Peyer's patch (tissue), 4 donors: ENCODE measurements around the gene CGNL1.

Experiments used
- CTCF ChIP-seq, 6 experiments: fragments of 450-650 bp in 4 of 6; fragments of 200-600 bp in 2 of 6; sonication (generic) in 1 of 6; IDR thresholded peaks; one replicate each; pipeline ENCODE4 v1.5.1; 2017 to 2019; ENCODE audit warnings: antibody characterized with exemption in 6 of 6, mild to moderate bottlenecking in 3 of 6, moderate library complexity in 1 of 6
- POLR2A ChIP-seq, 2 donors: fragments of 450-650 bp; IDR thresholded peaks; one replicate each; pipeline ENCODE4 v1.5.1; 2017; ENCODE audit warnings: antibody characterized with exemption in 2 of 2, mild to moderate bottlenecking in 2 of 2, moderate library complexity in 2 of 2

- TF ChIP-seq CTCF (IDR thresholded peaks at IDR 0.05) (no peak), POLR2A (IDR thresholded peaks at IDR 0.05) (no peak)
These were observed 110.5 kb downstream of the CGNL1 start for GRCh38 chr15:57486833-57487232.
